Measurements from ENCODE around the gene TK1. TPM values are rescaled to one million over a fixed set of nuclear protein-coding genes. Genes with fewer than 3 reads are reported as not detected.
A peak's percentile ranks its signal among the peaks of the same experiment; 100 is the strongest.

The TK1 gene
- total and polyA plus RNA-seq, 4 donors, result 7.9 to 14.9 (median 10.3) TPM

- H3K4me3 ChIP-seq, result no peak overlapping the region
- H3K27ac ChIP-seq (ENCODE audit: low read depth in 1 of 2, low read length in 1 of 2), result no peak overlapping the region
- DNase-seq (no peak), ATAC-seq (ENCODE audit: insufficient read depth, low FRiP score) (no peak)
- H3K9me3 ChIP-seq (ENCODE audit: control insufficient read depth in 4 of 4, insufficient read depth in 3 of 4, low read length in 3 of 4), result no peaks in the 10 kb centered on the region
- peaks cover 0 to 9% (median 0%) of the 10 kb centered on the region in 4 donors for H3K36me3 ChIP-seq (ENCODE audit: control insufficient read depth in 4 of 4, insufficient read depth in 4 of 4, low read length in 4 of 4)
- TF ChIP-seq CTCF (IDR thresholded peaks at IDR 0.05; ENCODE audit: control extremely low read depth, extremely low read depth), result no peak
- no peaks in the 10 kb centered on the region for H3K27me3 ChIP-seq (ENCODE audit: control insufficient read depth in 3 of 3, insufficient read depth in 3 of 3, low read length in 2 of 3)
- 94 to 95% methylated on average over 17 of the region's 17 CpGs for WGBS, 2 donors
- H3K9ac ChIP-seq (ENCODE audit: insufficient read depth in 1 of 2, low read length in 2 of 2), result no peak overlapping the region
- peaks cover 0 to 3% (median 0%) of the 10 kb centered on the region in 5 donors for H3K4me1 ChIP-seq (ENCODE audit: control insufficient read depth in 5 of 5, insufficient read depth in 5 of 5, low read length in 5 of 5)
Measured at GRCh38 chr17:78205124-78205775, 18.4 kb upstream of the TK1 start.

GRCh38 chr17:78204387-78205123 lies 17.7 kb upstream of the TK1 start:
- WGBS, 2 donors, result 92% methylated on average over 22 of the region's 22 CpGs
- ATAC-seq (ENCODE audit: insufficient read depth, low FRiP score), result no peak

GRCh38 chr17:78202666-78203065 lies 15.8 kb upstream of the TK1 start:
- TF ChIP-seq CTCF (IDR thresholded peaks at IDR 0.05; ENCODE audit: control extremely low read depth, extremely low read depth), result no peak
- H3K36me3 ChIP-seq (ENCODE audit: control insufficient read depth in 4 of 4, insufficient read depth in 4 of 4, low read length in 4 of 4), result peaks cover 0 to 15% (median under 1%) of the 10 kb centered on the region in 4 donors
- WGBS, 2 donors, result 75 to 82% methylated on average over 8 of the region's 8 CpGs
- DNase-seq (no peak), ATAC-seq (ENCODE audit: insufficient read depth, low FRiP score) (no peak)
- peaks cover 0 to 3% (median 0%) of the 10 kb centered on the region in 5 donors for H3K4me1 ChIP-seq (ENCODE audit: control insufficient read depth in 5 of 5, insufficient read depth in 5 of 5, low read length in 5 of 5)
- H3K9me3 ChIP-seq (ENCODE audit: control insufficient read depth in 4 of 4, insufficient read depth in 3 of 4, low read length in 3 of 4), result no peaks in the 10 kb centered on the region
- no peak overlapping the region for H3K9ac ChIP-seq (ENCODE audit: insufficient read depth in 1 of 2, low read length in 2 of 2)
- H3K27ac ChIP-seq (ENCODE audit: low read depth in 1 of 2, low read length in 1 of 2), result peak overlapping the region in 1 of 2 donors; percentile 3
- H3K27me3 ChIP-seq (ENCODE audit: control insufficient read depth in 3 of 3, insufficient read depth in 3 of 3, low read length in 2 of 3), result no peaks in the 10 kb centered on the region
- no peak overlapping the region for H3K4me3 ChIP-seq

More at GRCh38 chr17:78204387-78205123, 17.7 kb upstream of the TK1 start:
- peaks cover 0 to 3% (median 0%) of the 10 kb centered on the region in 5 donors for H3K4me1 ChIP-seq (ENCODE audit: control insufficient read depth in 5 of 5, insufficient read depth in 5 of 5, low read length in 5 of 5)
- no peak for TF ChIP-seq CTCF (IDR thresholded peaks at IDR 0.05; ENCODE audit: control extremely low read depth, extremely low read depth)
- no peak overlapping the region for H3K9ac ChIP-seq (ENCODE audit: insufficient read depth in 1 of 2, low read length in 2 of 2)
- no peak for DNase-seq
- no peaks in the 10 kb centered on the region for H3K27me3 ChIP-seq (ENCODE audit: control insufficient read depth in 3 of 3, insufficient read depth in 3 of 3, low read length in 2 of 3)
- H3K4me3 ChIP-seq, result no peak overlapping the region
- H3K36me3 ChIP-seq (ENCODE audit: control insufficient read depth in 4 of 4, insufficient read depth in 4 of 4, low read length in 4 of 4), result peaks cover 0 to 10% (median 0%) of the 10 kb centered on the region in 4 donors
- H3K27ac ChIP-seq (ENCODE audit: low read depth in 1 of 2, low read length in 1 of 2), result no peak overlapping the region
- H3K9me3 ChIP-seq (ENCODE audit: control insufficient read depth in 4 of 4, insufficient read depth in 3 of 4, low read length in 3 of 4), result no peaks in the 10 kb centered on the region
